ENCODE measurements around the gene BCAS4. TPM values are rescaled to one million over a fixed set of nuclear protein-coding genes. Genes with fewer than 3 reads are reported as not detected.
"Not testable (repeated sequence)": the region's sequence is repeated elsewhere in the genome, so short reads cannot be mapped to it uniquely, and the experiment has no call there.

Gene BCAS4
- total and polyA plus RNA-seq, 8 donors, result under 0.01 to 7.2 (median 2.2) TPM; not detected in 1

DNA sequence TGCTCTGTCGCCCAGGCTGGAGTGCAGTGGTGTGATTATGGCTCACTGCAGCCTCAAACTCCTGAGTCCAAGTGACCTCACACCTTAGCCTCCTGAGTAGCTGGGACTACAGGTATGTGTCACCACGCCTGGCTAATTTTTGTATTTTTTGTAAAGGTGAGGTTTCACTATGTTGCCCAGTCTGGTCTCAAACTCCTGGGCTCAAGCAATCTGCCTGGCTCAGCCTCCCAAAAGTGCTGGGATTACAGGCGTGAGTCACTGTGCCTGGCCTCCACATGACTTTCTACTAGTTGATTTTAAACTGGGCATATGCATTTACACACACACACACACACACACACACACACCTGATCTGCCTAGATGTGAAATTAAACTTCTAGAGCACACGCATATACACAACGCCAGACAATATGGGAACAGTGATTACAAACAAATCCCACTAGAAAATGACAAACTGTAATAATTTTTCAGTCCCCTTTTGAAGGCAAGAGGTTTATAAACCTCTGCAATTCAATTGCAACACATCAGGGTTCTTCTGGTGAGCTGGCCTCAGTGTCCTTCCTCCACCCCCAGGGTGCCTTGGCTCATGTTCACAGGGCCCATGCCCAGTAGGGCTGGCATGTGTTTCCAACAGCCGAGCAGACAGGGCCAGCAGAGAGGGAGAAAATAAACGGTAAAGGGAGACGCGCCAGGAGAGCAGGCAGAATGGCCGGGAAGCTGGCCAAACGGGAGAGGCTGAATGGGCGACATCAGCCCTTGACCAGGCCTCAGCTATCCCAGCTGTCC, 32.2 kb upstream of the BCAS4 start:
- no peak overlapping the region for H3K4me3 ChIP-seq
- TF ChIP-seq, protein P1, sequence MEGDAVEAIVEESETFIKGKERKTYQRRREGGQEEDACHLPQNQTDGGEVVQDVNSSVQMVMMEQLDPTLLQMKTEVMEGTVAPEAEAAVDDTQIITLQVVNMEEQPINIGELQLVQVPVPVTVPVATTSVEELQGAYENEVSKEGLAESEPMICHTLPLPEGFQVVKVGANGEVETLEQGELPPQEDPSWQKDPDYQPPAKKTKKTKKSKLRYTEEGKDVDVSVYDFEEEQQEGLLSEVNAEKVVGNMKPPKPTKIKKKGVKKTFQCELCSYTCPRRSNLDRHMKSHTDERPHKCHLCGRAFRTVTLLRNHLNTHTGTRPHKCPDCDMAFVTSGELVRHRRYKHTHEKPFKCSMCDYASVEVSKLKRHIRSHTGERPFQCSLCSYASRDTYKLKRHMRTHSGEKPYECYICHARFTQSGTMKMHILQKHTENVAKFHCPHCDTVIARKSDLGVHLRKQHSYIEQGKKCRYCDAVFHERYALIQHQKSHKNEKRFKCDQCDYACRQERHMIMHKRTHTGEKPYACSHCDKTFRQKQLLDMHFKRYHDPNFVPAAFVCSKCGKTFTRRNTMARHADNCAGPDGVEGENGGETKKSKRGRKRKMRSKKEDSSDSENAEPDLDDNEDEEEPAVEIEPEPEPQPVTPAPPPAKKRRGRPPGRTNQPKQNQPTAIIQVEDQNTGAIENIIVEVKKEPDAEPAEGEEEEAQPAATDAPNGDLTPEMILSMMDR (IDR thresholded peaks at IDR 0.05), result peak in 1 of 7 experiments; percentile 10
- TF ChIP-seq EP300 (IDR thresholded peaks at IDR 0.05), result no peak
- TF ChIP-seq POLR2AphosphoS5 (IDR thresholded peaks at IDR 0.05), result peak; percentile 41 to 82 (median 72)
- TF ChIP-seq POLR2A (IDR thresholded peaks at IDR 0.05), result no peak
- no peaks in the 10 kb centered on the region for H3K9me3 ChIP-seq
- H3K36me3 ChIP-seq, result no peaks in the 10 kb centered on the region
- peak overlapping the region; percentile 82 to 92 (median 85) for H3K27ac ChIP-seq
- peaks cover 20 to 38% (median 34%) of the 10 kb centered on the region in 4 donors for H3K4me1 ChIP-seq
- H3K27me3 ChIP-seq, result no peaks in the 10 kb centered on the region
- intact Hi-C loops (cut with DNase I; ENCODE audit: low total_unique reads), result no loop called here
- WGBS, 5 donors, result 22 to 40% (median 30%) methylated on average over 12 of the region's 12 CpGs
- DNase-seq, result peak; percentile 48 to 91

DNA sequence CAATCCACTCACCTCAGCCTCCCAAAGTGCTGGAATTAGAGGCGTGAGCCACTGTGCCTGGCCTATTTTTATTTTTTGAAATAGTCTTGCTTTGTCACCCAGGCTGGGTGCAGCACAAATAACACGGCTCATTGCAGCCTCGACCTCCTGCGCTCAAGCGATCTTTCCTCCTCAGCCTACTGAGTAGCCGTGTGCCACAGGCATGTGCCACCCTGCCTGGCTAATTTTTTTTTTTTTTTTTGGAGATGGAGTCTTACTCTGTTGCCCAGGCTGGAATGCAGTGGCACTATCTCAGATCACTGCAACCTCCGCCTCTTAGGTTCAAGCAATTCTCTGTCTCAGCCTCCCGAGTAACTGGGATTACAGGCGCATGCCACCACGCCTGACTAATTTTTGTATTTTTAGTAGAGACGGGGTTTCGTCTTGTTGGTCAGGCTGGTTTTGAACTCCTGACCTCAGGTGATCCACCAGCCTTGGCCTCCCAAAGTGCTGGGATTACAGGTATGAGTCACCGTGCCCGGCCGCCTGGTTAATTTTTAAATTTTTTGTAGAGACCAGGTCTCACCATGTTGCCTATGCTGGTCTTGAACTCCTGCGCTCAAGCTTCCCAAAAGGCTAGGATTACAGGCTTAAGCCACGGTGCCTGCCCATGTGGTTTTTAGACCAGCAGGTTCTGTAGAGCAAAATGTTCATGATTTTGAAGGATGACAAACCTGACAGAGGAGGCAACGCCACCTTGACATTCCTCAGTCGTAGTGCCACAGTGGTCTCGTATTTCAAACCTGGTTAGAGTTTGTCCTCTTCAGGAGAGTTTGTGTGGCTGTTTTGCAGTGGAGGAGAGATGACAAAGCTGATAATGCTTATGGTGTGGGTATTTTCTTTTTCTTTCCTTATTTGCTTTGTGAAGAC, 31.1 kb upstream of the BCAS4 start:
- TF ChIP-seq POLR2AphosphoS5 (IDR thresholded peaks at IDR 0.05), result peak in 1 of 3 donors; percentile 34
- DNase-seq, result peak in 1 of 2 donors; percentile 46
- intact Hi-C loops (cut with DNase I; ENCODE audit: low total_unique reads); H3K4me3 ChIP-seq; H3K27me3 ChIP-seq; H3K36me3 ChIP-seq; H3K9me3 ChIP-seq: not testable (repeated sequence)
- Histone ChIP-seq H3K27ac (peak overlapping the region; percentile 82 to 92 (median 85)), H3K4me1 (peaks cover 20 to 37% (median 34%) of the 10 kb centered on the region in 4 donors)
- WGBS, 5 donors, result 70 to 76% (median 75%) methylated on average over 19 to 20 of the region's 20 CpGs

DNA sequence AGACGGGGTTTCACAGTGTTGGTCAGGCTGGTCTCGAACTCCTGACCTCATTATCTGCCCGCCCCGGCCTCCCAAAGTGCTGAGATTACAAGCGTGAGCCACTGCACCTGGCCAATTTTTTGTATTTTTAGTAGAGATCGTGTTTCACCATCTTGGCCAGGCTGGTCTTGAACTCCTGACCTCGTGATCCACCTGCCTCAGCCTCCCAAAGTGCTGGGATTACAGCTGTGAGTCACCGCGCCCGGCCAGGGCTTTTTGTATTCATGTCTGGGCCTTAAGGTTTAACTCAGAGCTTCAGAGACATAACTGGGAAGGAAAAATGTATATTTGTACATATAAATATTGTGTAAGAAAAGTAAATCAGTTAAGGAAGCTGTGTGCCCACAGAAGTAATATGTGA, 29.6 kb upstream of the BCAS4 start:
- intact Hi-C loops (cut with DNase I; ENCODE audit: low total_unique reads); DNase-seq; H3K27ac ChIP-seq; H3K9me3 ChIP-seq; H3K36me3 ChIP-seq; H3K27me3 ChIP-seq; H3K4me3 ChIP-seq: not testable (repeated sequence)
- WGBS, 5 donors, result 64 to 78% (median 68%) methylated on average over 10 of the region's 10 CpGs
- H3K4me1 ChIP-seq, result peaks cover 20 to 37% (median 32%) of the 10 kb centered on the region in 4 donors

DNA sequence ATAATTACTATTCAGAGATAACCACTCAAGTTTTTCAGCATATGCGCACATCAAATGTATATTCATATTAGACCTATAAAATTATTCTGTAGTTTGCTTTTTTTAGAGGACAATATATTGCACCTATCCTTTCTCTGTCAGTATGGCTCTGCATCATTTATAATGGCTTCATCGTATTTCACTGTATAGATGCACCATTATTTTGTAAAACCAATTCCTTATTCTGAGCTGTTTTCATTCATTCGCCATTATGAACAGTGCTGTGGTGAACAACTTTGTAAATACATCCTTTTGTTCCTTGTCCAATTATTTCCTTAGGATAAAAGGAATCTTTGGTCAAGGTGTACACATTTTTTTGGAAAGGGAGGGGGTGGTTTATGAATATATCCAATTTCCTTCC, 29.2 kb upstream of the BCAS4 start:
- no peak for DNase-seq
- Histone ChIP-seq H3K9me3 (no peaks in the 10 kb centered on the region), H3K27ac (no peak overlapping the region), H3K4me3 (no peak overlapping the region), H3K27me3 (no peaks in the 10 kb centered on the region), H3K4me1 (peaks cover 20 to 37% (median 30%) of the 10 kb centered on the region in 4 donors), H3K36me3 (no peaks in the 10 kb centered on the region)
- TF ChIP-seq EP300 (IDR thresholded peaks at IDR 0.05) (no peak), POLR2AphosphoS5 (IDR thresholded peaks at IDR 0.05) (no peak), POLR2A (IDR thresholded peaks at IDR 0.05) (no peak)
- TF ChIP-seq, protein P1 (IDR thresholded peaks at IDR 0.05), result no peak
- intact Hi-C loops (cut with DNase I; ENCODE audit: low total_unique reads), result no loop called here
- 56 to 75% (median 57%) methylated on average over 3 of the region's 3 CpGs for WGBS, 5 donors

DNA sequence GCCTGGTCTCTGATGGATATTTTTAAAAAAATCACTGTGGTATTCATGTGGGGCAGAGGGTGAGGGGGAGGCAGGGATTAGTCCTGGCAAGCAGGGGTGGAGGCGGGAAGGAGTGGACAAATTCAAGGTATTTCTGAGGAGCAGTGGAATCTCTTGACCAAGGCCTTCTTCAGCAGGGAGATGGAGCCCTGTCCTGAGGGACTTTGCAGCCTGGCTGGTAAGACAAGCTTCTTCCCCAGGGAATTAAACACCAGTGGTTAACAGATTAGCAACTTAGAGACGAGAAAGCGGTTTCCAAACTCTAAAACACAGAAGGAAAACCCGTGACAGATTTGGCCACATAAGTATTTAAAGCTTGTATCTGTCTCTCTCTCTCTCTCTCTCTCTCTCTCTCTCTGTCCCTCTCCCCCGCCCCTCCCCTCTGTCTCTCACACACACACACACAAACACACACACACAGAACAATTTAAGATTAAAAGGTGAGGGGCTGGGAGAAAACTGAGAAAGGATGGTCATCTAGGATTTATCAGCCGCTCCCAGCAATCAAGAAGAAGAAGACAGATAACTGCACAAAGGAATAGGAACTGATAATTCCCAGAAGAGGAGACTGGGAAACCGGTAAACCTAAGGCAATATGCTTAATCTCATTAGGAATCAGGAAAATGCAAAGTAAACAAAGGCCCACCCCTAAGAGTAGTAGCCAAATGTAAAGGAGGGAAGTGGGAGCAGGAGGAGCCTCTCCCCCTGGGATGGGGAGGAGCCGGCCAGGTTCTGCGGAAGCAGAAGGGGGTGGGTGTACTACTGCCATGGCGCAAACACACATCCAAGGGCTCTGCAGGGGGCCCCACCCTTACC, 27.7 kb upstream of the BCAS4 start:
- 38 to 63% (median 61%) methylated on average over 7 to 9 of the region's 10 CpGs for WGBS, 5 donors
- H3K4me3 ChIP-seq; H3K27me3 ChIP-seq; H3K27ac ChIP-seq; H3K9me3 ChIP-seq; DNase-seq; intact Hi-C loops (cut with DNase I; ENCODE audit: low total_unique reads); H3K36me3 ChIP-seq: not testable (repeated sequence)
- peaks cover 15 to 30% (median 21%) of the 10 kb centered on the region in 4 donors for H3K4me1 ChIP-seq

DNA sequence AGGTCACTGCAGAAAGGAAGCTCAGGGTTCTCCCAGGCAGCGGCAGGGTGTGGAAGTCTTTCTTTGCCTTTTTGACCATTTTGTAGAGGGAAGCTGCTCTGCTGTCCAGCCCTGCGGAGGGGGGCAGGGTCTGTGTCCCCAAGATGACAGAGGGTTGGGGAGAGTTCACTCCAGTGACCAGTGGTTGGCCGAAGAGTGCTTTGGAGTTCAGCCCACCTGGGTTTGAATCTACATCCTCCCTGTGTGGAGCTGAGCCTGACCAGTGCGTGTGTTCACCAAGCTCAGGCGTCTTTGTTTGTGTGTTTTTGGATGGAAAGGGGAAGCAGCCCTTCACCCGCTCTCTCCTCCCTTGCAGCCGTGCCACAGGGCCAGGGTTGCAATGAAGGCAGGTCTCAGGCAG, 25.9 kb upstream of the BCAS4 start:
- H3K27me3 ChIP-seq; H3K27ac ChIP-seq; intact Hi-C loops (cut with DNase I; ENCODE audit: low total_unique reads); H3K4me3 ChIP-seq; H3K36me3 ChIP-seq; DNase-seq; H3K9me3 ChIP-seq: not testable (repeated sequence)
- peaks cover 0 to 12% (median 4%) of the 10 kb centered on the region in 4 donors for H3K4me1 ChIP-seq
- WGBS, 5 donors, result 58 to 90% (median 73%) methylated on average over 1 to 7 of the region's 7 CpGs

DNA sequence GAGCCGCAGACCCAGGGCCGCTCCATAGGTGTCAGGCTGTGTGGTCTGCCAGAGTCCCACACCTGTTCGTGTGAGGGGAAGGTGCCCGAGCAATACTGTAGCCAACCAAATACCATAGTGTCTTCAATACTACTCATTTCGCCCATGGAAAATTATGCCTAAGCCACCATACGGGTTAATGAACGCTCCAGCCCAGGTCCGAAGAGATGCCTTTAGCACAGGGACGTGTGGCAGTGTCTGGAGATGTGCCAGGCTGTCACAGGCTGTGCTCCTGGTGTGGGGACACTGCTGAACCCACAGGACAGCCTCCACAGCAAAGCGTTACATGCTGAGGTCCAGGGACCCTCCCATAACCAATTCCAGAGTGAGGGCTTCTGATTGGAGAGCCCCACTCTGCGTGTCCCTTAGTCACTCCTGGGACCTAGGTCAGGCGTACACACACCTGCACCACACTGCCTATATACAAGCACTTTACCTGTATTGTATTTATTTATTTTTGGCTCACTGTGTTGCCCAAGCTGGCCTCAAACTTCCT, 25.2 kb upstream of the BCAS4 start:
- H3K27ac ChIP-seq; H3K4me1 ChIP-seq; H3K9me3 ChIP-seq; H3K27me3 ChIP-seq; DNase-seq; intact Hi-C loops (cut with DNase I; ENCODE audit: low total_unique reads); H3K4me3 ChIP-seq; H3K36me3 ChIP-seq: not testable (repeated sequence)
- WGBS, 5 donors, result 69 to 87% (median 83%) methylated on average over 7 to 10 of the region's 12 CpGs

DNA sequence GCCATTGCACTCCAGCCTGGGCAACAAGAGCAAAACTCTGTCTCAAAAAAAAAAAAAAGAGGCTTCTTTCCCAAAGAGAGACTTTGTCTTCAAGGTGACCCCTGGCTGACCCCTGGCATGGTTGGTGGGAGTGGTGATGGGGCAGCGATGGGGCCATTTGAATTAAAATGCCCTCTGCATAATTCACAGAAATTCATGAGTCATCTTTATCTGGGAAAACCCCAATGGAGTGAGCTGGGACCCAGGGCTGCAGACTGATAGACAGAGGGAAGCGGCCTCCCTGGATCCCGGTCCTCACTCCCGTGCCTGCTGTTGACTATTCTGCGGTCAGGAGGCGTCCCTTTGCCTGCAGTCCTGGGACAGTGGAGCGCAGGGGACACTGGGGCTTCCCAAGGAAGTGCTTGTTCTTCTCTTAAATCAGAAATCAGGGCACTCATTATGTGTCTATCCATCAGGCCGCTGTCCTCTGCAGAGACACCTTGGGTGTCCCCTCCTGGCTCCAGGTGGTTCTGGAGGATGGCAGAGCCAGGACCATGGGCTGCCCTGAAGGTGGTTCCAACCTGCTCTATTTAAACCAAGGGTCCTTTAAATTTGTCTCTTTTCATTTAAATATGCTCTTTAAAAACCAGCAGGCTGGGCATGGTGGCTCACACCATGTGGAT, 23.3 kb upstream of the BCAS4 start:
- DNase-seq; H3K27ac ChIP-seq; H3K9me3 ChIP-seq; H3K4me3 ChIP-seq; H3K27me3 ChIP-seq; H3K36me3 ChIP-seq; intact Hi-C loops (cut with DNase I; ENCODE audit: low total_unique reads); H3K4me1 ChIP-seq: not testable (repeated sequence)
- WGBS, 5 donors, result 78 to 93% (median 86%) methylated on average over 2 to 8 of the region's 8 CpGs
